ENCODE data around the gene NOXA1.

The NOXA1 gene

GRCh38 chr9:137436761-137437600, 13.8 kb downstream of the NOXA1 start:
- Histone ChIP-seq H3K9ac (ENCODE audit: low read depth, low read length) (no peak overlapping the region), H3K9me3 (ENCODE audit: control insufficient read depth, insufficient read depth, low read length) (no peaks in the 10 kb centered on the region), H3K27me3 (ENCODE audit: control insufficient read depth, insufficient read depth, low read length) (no peaks in the 10 kb centered on the region), H3K4me3 (ENCODE audit: low read depth, low read length) (no peak overlapping the region), H3K27ac (ENCODE audit: low read depth, low read length) (no peak overlapping the region), H3K4me1 (ENCODE audit: control insufficient read depth, insufficient read depth, low read length) (no peaks in the 10 kb centered on the region), H3K36me3 (ENCODE audit: control insufficient read depth, insufficient read depth, low read length) (no peaks in the 10 kb centered on the region)

- Histone ChIP-seq H3K9ac (ENCODE audit: low read depth, low read length) (no peak overlapping the region), H3K36me3 (ENCODE audit: control insufficient read depth, insufficient read depth, low read length) (no peaks in the 10 kb centered on the region), H3K4me3 (ENCODE audit: low read depth, low read length) (no peak overlapping the region), H3K4me1 (ENCODE audit: control insufficient read depth, insufficient read depth, low read length) (no peaks in the 10 kb centered on the region), H3K9me3 (ENCODE audit: control insufficient read depth, insufficient read depth, low read length) (no peaks in the 10 kb centered on the region), H3K27me3 (ENCODE audit: control insufficient read depth, insufficient read depth, low read length) (no peaks in the 10 kb centered on the region), H3K27ac (ENCODE audit: low read depth, low read length) (no peak overlapping the region)
Measured at GRCh38 chr9:137437691-137438590, 14.7 kb downstream of the NOXA1 start.

GRCh38 chr9:137438591-137439157, 15.5 kb downstream of the NOXA1 start:
- H3K9me3 ChIP-seq (ENCODE audit: control insufficient read depth, insufficient read depth, low read length) = no peaks in the 10 kb centered on the region
- no peak overlapping the region for H3K27ac ChIP-seq (ENCODE audit: low read depth, low read length)
- H3K27me3 ChIP-seq (ENCODE audit: control insufficient read depth, insufficient read depth, low read length) = no peaks in the 10 kb centered on the region

GRCh38 chr9:137439158-137439714, 16.0 kb downstream of the NOXA1 start:
- H3K27ac ChIP-seq (ENCODE audit: low read depth, low read length) = no peak overlapping the region
- H3K9ac ChIP-seq (ENCODE audit: low read depth, low read length) = no peak overlapping the region
- no peaks in the 10 kb centered on the region for H3K36me3 ChIP-seq (ENCODE audit: control insufficient read depth, insufficient read depth, low read length)
- H3K4me3 ChIP-seq (ENCODE audit: low read depth, low read length) = no peak overlapping the region
- H3K27me3 ChIP-seq (ENCODE audit: control insufficient read depth, insufficient read depth, low read length) = no peaks in the 10 kb centered on the region
- H3K9me3 ChIP-seq (ENCODE audit: control insufficient read depth, insufficient read depth, low read length) = no peaks in the 10 kb centered on the region
- H3K4me1 ChIP-seq (ENCODE audit: control insufficient read depth, insufficient read depth, low read length) = no peaks in the 10 kb centered on the region

More at GRCh38 chr9:137438591-137439157, 15.5 kb downstream of the NOXA1 start:
- Histone ChIP-seq H3K4me3 (ENCODE audit: low read depth, low read length) (no peak overlapping the region), H3K36me3 (ENCODE audit: control insufficient read depth, insufficient read depth, low read length) (no peaks in the 10 kb centered on the region), H3K9ac (ENCODE audit: low read depth, low read length) (no peak overlapping the region), H3K4me1 (ENCODE audit: control insufficient read depth, insufficient read depth, low read length) (no peaks in the 10 kb centered on the region)

GRCh38 chr9:137441289-137441934, 18.2 kb downstream of the NOXA1 start, which contains the start of gene ENTPD8:
Gene ENTPD8, minus strand, starts transcription at chr9:137441357. Its CDS starts 3,072 bp downstream, at chr9:137438285.
- H3K9me3 ChIP-seq (ENCODE audit: control insufficient read depth, insufficient read depth, low read length) = no peaks in the 10 kb centered on the region
- no peaks in the 10 kb centered on the region for H3K36me3 ChIP-seq (ENCODE audit: control insufficient read depth, insufficient read depth, low read length)
- no peaks in the 10 kb centered on the region for H3K27me3 ChIP-seq (ENCODE audit: control insufficient read depth, insufficient read depth, low read length)
- H3K27ac ChIP-seq (ENCODE audit: low read depth, low read length) = no peak within 1 kb of the TSS
- H3K4me1 ChIP-seq (ENCODE audit: control insufficient read depth, insufficient read depth, low read length) = no peaks in the 10 kb centered on the region
- H3K9ac ChIP-seq (ENCODE audit: low read depth, low read length) = no peak within 1 kb of the TSS
- H3K4me3 ChIP-seq (ENCODE audit: low read depth, low read length) = peak within 1 kb of the TSS; percentile 61

- Histone ChIP-seq H3K27ac (ENCODE audit: low read depth, low read length) (no peak overlapping the region), H3K9ac (ENCODE audit: low read depth, low read length) (no peak overlapping the region), H3K27me3 (ENCODE audit: control insufficient read depth, insufficient read depth, low read length) (no peaks in the 10 kb centered on the region), H3K9me3 (ENCODE audit: control insufficient read depth, insufficient read depth, low read length) (no peaks in the 10 kb centered on the region), H3K4me3 (ENCODE audit: low read depth, low read length) (peak overlapping the region; percentile 46), H3K4me1 (ENCODE audit: control insufficient read depth, insufficient read depth, low read length) (no peaks in the 10 kb centered on the region), H3K36me3 (ENCODE audit: control insufficient read depth, insufficient read depth, low read length) (no peaks in the 10 kb centered on the region)
Measured at GRCh38 chr9:137441935-137442321, 18.7 kb downstream of the NOXA1 start.

- H3K4me3 ChIP-seq (ENCODE audit: low read depth, low read length) = no peak overlapping the region
- H3K27ac ChIP-seq (ENCODE audit: low read depth, low read length) = no peak overlapping the region
- no peak overlapping the region for H3K9ac ChIP-seq (ENCODE audit: low read depth, low read length)
- no peaks in the 10 kb centered on the region for H3K9me3 ChIP-seq (ENCODE audit: control insufficient read depth, insufficient read depth, low read length)
- peaks cover 5% of the 10 kb centered on the region; the same call in 1 of the 2 replicates for H3K36me3 ChIP-seq (ENCODE audit: control insufficient read depth, insufficient read depth, low read length)
- no peaks in the 10 kb centered on the region for H3K27me3 ChIP-seq (ENCODE audit: control insufficient read depth, insufficient read depth, low read length)
- no peaks in the 10 kb centered on the region for H3K4me1 ChIP-seq (ENCODE audit: control insufficient read depth, insufficient read depth, low read length)
Measured at GRCh38 chr9:137444106-137444790, 21.1 kb downstream of the NOXA1 start.

- Histone ChIP-seq H3K36me3 (ENCODE audit: control insufficient read depth, insufficient read depth, low read length) (peaks cover 14% of the 10 kb centered on the region; the same call in 1 of the 2 replicates), H3K27me3 (ENCODE audit: control insufficient read depth, insufficient read depth, low read length) (no peaks in the 10 kb centered on the region), H3K9ac (ENCODE audit: low read depth, low read length) (no peak overlapping the region), H3K9me3 (ENCODE audit: control insufficient read depth, insufficient read depth, low read length) (no peaks in the 10 kb centered on the region), H3K27ac (ENCODE audit: low read depth, low read length) (no peak overlapping the region), H3K4me3 (ENCODE audit: low read depth, low read length) (no peak overlapping the region), H3K4me1 (ENCODE audit: control insufficient read depth, insufficient read depth, low read length) (no peaks in the 10 kb centered on the region)
Measured at GRCh38 chr9:137445275-137445807, 22.1 kb downstream of the NOXA1 start.

GRCh38 chr9:137445930-137446431, 22.8 kb downstream of the NOXA1 start:
- Histone ChIP-seq H3K4me1 (ENCODE audit: control insufficient read depth, insufficient read depth, low read length) (no peaks in the 10 kb centered on the region), H3K4me3 (ENCODE audit: low read depth, low read length) (no peak overlapping the region), H3K9ac (ENCODE audit: low read depth, low read length) (no peak overlapping the region), H3K27ac (ENCODE audit: low read depth, low read length) (no peak overlapping the region), H3K9me3 (ENCODE audit: control insufficient read depth, insufficient read depth, low read length) (no peaks in the 10 kb centered on the region), H3K36me3 (ENCODE audit: control insufficient read depth, insufficient read depth, low read length) (peaks cover 14% of the 10 kb centered on the region; the same call in 1 of the 2 replicates), H3K27me3 (ENCODE audit: control insufficient read depth, insufficient read depth, low read length) (no peaks in the 10 kb centered on the region)
